K562 (cell line): ENCODE measurements around the gene OR2C3. TPM values are rescaled to one million over a fixed set of nuclear protein-coding genes. Genes with fewer than 3 reads are reported as not detected.
A peak's percentile ranks its signal among the peaks of the same experiment; 100 is the strongest.

Source experiments
- ATAC-seq: fragments of 200-7000 bp; cut with Tn5 transposase; 3 replicates; pipeline ENCODE4 v1.9.1; 2020; ENCODE audit warnings: moderate library complexity
- BruUV-seq: library from RNA; stranded (reverse); fragments of 400-500 nt; replicated peaks from 2 replicates; lab custom pipeline; 2021; lab: Mats Ljungman, UMichigan
- CTCF ChIA-PET: fragments of 300-600 bp; formaldehyde crosslinking; extraction: SDS; loops from one replicate; lab custom pipeline; 2021; ENCODE audit warnings: low intra/inter-chr PET ratio; lab: Yijun Ruan, JAX
- POLR2A ChIA-PET: fragments of 300-600, 350-650 bp; sonication (Branson Sonifier 250); formaldehyde crosslinking; extraction: SDS; loops from one replicate; lab custom pipeline; 2021; ENCODE audit warnings: antibody characterized with exemption, inconsistent platforms; lab: Yijun Ruan, JAX
- DNase-seq, 4 experiments: peaks; one replicate each; pipeline versions ENCODE4 v3.0.0 to v3.0.0-alpha.2; 2011 to 2018; ENCODE audit warnings: low spot score in 3 of 4, mixed read lengths in 3 of 4; ENCODE audit errors: extremely low read depth in 1 of 4
- FAIRE-seq: peaks from 2 replicates; lab custom pipeline; 2011; peaks lifted over from hg19 to GRCh38; lab: Jason Lieb, UNC
- H2AFZ ChIP-seq: 2 replicates; pipeline ENCODE4 v1.6.0; 2011; ENCODE audit warnings: low read depth, low read length, control low read depth, inconsistent platforms
- H3K27ac ChIP-seq: fragments of 200-600 bp; 3 replicates; pipeline ENCODE4 v1.8.0; 2011; ENCODE audit warnings: low read depth, mild to moderate bottlenecking, control low read depth, inconsistent platforms, low read length, moderate library complexity, mixed read lengths; ENCODE audit errors: extremely low read depth
- H3K27me3 ChIP-seq, 2 experiments: fragments of 300-600 bp in 1 of 2; 2 replicates in 1 of 2; 3 replicates in 1 of 2; pipeline versions ENCODE4 v1.6.0 to v1.8.0; 2011; ENCODE audit warnings: inconsistent platforms in 2 of 2, low read length in 2 of 2, mild to moderate bottlenecking in 1 of 2, mixed read lengths in 1 of 2, moderate library complexity in 1 of 2; ENCODE audit not compliant: control insufficient read depth in 2 of 2, insufficient read depth in 2 of 2
- H3K36me3 ChIP-seq: fragments of 300-600 bp; 3 replicates; pipeline ENCODE4 v1.8.0; 2011; ENCODE audit warnings: mild to moderate bottlenecking, low read length, inconsistent platforms; ENCODE audit not compliant: control insufficient read depth, insufficient read depth
- H3K4me1 ChIP-seq, 2 experiments: fragments of 200-600 bp in 1 of 2; replicated peaks in 1 of 2; 2 replicates in 1 of 2; 3 replicates in 1 of 2; pipeline versions ENCODE4 v1.5.1 to v1.8.0; 2011; ENCODE audit warnings: inconsistent platforms in 2 of 2, low read length in 2 of 2, mild to moderate bottlenecking in 1 of 2, mixed read lengths in 1 of 2, moderate library complexity in 1 of 2; ENCODE audit not compliant: control insufficient read depth in 2 of 2, insufficient read depth in 2 of 2
- H3K4me2 ChIP-seq: 2 replicates; pipeline ENCODE4 v1.6.1; 2011; ENCODE audit warnings: low read length, control low read depth, inconsistent platforms, mixed read lengths; ENCODE audit not compliant: insufficient read depth
- H3K4me3 ChIP-seq: fragments of 200-600 bp; sonication (generic), shearing (Covaris generic); 2 replicates; pipeline ENCODE4 v1.5.1; 2016; ENCODE audit warnings: control low read depth, inconsistent platforms
- H3K79me2 ChIP-seq: fragments of 200-600 bp; 3 replicates; pipeline ENCODE4 v1.8.0; 2011; ENCODE audit warnings: low read length, inconsistent platforms; ENCODE audit not compliant: control insufficient read depth, insufficient read depth
- H3K9ac ChIP-seq, 2 experiments: 2 replicates each; pipeline versions ENCODE4 v1.6.0 to v1.6.1; 2011; ENCODE audit warnings: low read depth in 2 of 2, low read length in 2 of 2, control low read depth in 1 of 2, inconsistent platforms in 1 of 2, mild to moderate bottlenecking in 1 of 2, mixed read lengths in 1 of 2; ENCODE audit not compliant: insufficient read depth in 1 of 2
- H3K9me1 ChIP-seq: one replicate; pipeline ENCODE4 v1.6.0; 2011; ENCODE audit warnings: inconsistent platforms, mild to moderate bottlenecking, low read length, moderate library complexity; ENCODE audit not compliant: control insufficient read depth, insufficient read depth
- H3K9me3 ChIP-seq: replicated peaks from 2 replicates; pipeline ENCODE4 v1.5.1; 2011; ENCODE audit warnings: low read depth, low read length, inconsistent platforms; ENCODE audit not compliant: control insufficient read depth, insufficient read depth
- H4K20me1 ChIP-seq: replicated peaks from 2 replicates; pipeline ENCODE4 v1.6.1; 2011; ENCODE audit warnings: low read length, inconsistent platforms, mixed read lengths; ENCODE audit not compliant: control insufficient read depth, insufficient read depth
- CREB1 ChIP-seq, 2 experiments: sonication (generic) in 1 of 2; formaldehyde crosslinking in 1 of 2; IDR thresholded peaks; 2 replicates each; pipeline versions ENCODE4 v1.6.1 to v1.8.0; 2012 to 2022; ENCODE audit warnings: inconsistent platforms in 1 of 2, mild to moderate bottlenecking in 1 of 2, missing genetic modification reagents in 1 of 2, moderate library complexity in 1 of 2
- LARP7 ChIP-seq: fragments of 450-650 bp; IDR thresholded peaks from 2 replicates; pipeline ENCODE4 v1.6.1; 2016
- LCOR ChIP-seq: sonication (generic); formaldehyde crosslinking; IDR thresholded peaks from 2 replicates; pipeline ENCODE4 v1.8.0; 2022; ENCODE audit warnings: mild to moderate bottlenecking, missing genetic modification reagents
- MAFF ChIP-seq: IDR thresholded peaks from 2 replicates; pipeline ENCODE4 v1.6.1; 2012; ENCODE audit warnings: low read length, improper control_type of control experiment
- MAZ ChIP-seq, 2 experiments: fragments of 450-650 bp in 1 of 2; sonication (generic) in 1 of 2; formaldehyde crosslinking; IDR thresholded peaks in 1 of 2; conservative IDR thresholded peaks in 1 of 2; 2 replicates each; pipeline versions ENCODE4 v1.4.0 to v1.5.0; 2020; ENCODE audit warnings: mild to moderate bottlenecking in 1 of 2, missing genetic modification reagents in 1 of 2
- MBD2 ChIP-seq: sonication (generic); IDR thresholded peaks from 2 replicates; pipeline ENCODE4 v1.6.1; 2016; ENCODE audit warnings: low read depth, borderline replicate concordance
- MEIS2 ChIP-seq: fragments of 450-650 bp; IDR thresholded peaks from 2 replicates; pipeline ENCODE4 v1.6.1; 2014; ENCODE audit warnings: mild to moderate bottlenecking; ENCODE audit not compliant: partially characterized antibody
- MIER1 ChIP-seq: fragments of 450-650 bp; IDR thresholded peaks from 2 replicates; pipeline ENCODE4 v1.6.1; 2016; ENCODE audit warnings: antibody characterized with exemption, mild to moderate bottlenecking, low read depth
- NR3C1 ChIP-seq: sonication (generic); formaldehyde crosslinking; IDR thresholded peaks from 2 replicates; pipeline ENCODE4 v1.8.1; 2022; ENCODE audit warnings: missing genetic modification reagents
- NRF1 ChIP-seq, 2 experiments: fragments of 450-650 bp; IDR thresholded peaks in 1 of 2; conservative IDR thresholded peaks in 1 of 2; 2 replicates each; pipeline ENCODE4 v1.6.1; 2014; ENCODE audit warnings: mild to moderate bottlenecking in 2 of 2
- RBM25 ChIP-seq: fragments of 200-400 bp; formaldehyde crosslinking; IDR thresholded peaks from 2 replicates; pipeline ENCODE4 v1.6.1; 2018; ENCODE audit warnings: low read length, low read depth, moderate library complexity; ENCODE audit not compliant: severe bottlenecking
- SOX6 ChIP-seq: fragments of 450-650 bp; IDR thresholded peaks from 2 replicates; pipeline ENCODE4 v1.6.1; 2014; ENCODE audit warnings: mild to moderate bottlenecking
- SRSF7 ChIP-seq: fragments of 200-400 bp; formaldehyde crosslinking; optimal IDR thresholded peaks from 2 replicates; pipeline ENCODE3; 2017; ENCODE audit warnings: mild to moderate bottlenecking, low read depth, low read length
- ZFX ChIP-seq: sonication (generic); formaldehyde crosslinking; IDR thresholded peaks from 2 replicates; pipeline ENCODE4 v1.8.0; 2022; ENCODE audit warnings: mild to moderate bottlenecking, missing genetic modification reagents, moderate library complexity
- ZNF165 ChIP-seq: fragments of 250-450 bp; sonication (Bioruptor Pico); IDR thresholded peaks from 2 replicates; pipeline ENCODE4 v1.4.0; 2020; ENCODE audit warnings: borderline replicate concordance
- WGBS: fragments of 100-300 bp; shearing (Covaris generic); methylation state at CpG from one replicate; pipeline ENCODE4 v1.1.6; 2016; ENCODE audit warnings: low coverage, mixed read lengths; ENCODE audit not compliant: insufficient coverage; ENCODE audit errors: missing lambda C conversion rate; 5-methylcytosine and 5-hydroxymethylcytosine counted together
- in situ Hi-C: fragments of 300-500 bp; cut with MboI; formaldehyde crosslinking; loops from 4 replicates; pipeline ENCODE4 v1.15.0; 2018; ENCODE audit warnings: inconsistent platforms, mixed read lengths
- intact Hi-C: fragments of 100-400 bp; cut with micrococcal nuclease; formaldehyde crosslinking; loops from 2 replicates; pipeline ENCODE4 v1.14.2; 2022
- polyA plus RNA-seq, 8 experiments: library from polyadenylated mRNA; depleted of rRNA in 4 of 8; stranded (reverse) in 5 of 8; unstranded in 3 of 8; fragments of >200 nt; fragmentation: Nextera tagmentation in 2 of 8; fragmentation: Illumina TruSeq in 1 of 8; extraction: Ambion mirVana in 2 of 8; extraction: Trizol in 1 of 8; gene quantifications; 2 replicates each; pipeline versions ENCODE4 v1.2.1 to v1.2.3, GENCODE V29; 2011 to 2014; ENCODE audit warnings: inconsistent platforms in 1 of 8, missing spikeins in 1 of 8
- total RNA-seq, 7 experiments: library from RNA; depleted of rRNA in 6 of 7; stranded (reverse); fragments of >200 nt in 6 of 7; fragmentation: Illumina TruSeq in 2 of 7; extraction: Trizol in 2 of 7; gene quantifications; 2 replicates each; pipeline versions ENCODE4 v1.2.1 to v1.2.3, GENCODE V29; 2011 to 2021; ENCODE audit warnings: low replicate concordance in 1 of 7
- TF ChIP-seq, protein P1 (sequence below), 2 experiments: IDR thresholded peaks; 2 replicates each; pipeline ENCODE4 v1.6.1; 2011; ENCODE audit warnings: borderline replicate concordance in 1 of 2, control low read depth in 1 of 2, low read depth in 1 of 2, low read length in 1 of 2, mild to moderate bottlenecking in 1 of 2, mixed read lengths in 1 of 2, moderate library complexity in 1 of 2; ENCODE audit not compliant: insufficient read depth in 1 of 2, insufficient read length in 1 of 2, poor library complexity in 1 of 2, severe bottlenecking in 1 of 2; ENCODE audit errors: extremely low read depth in 1 of 2
- TF ChIP-seq, protein P2 (sequence below): fragments of 250-450 bp; sonication (Bioruptor Pico); IDR thresholded peaks from 2 replicates; pipeline ENCODE4 v1.8.0; 2022; ENCODE audit warnings: moderate library complexity, mild to moderate bottlenecking, inconsistent platforms

Gene OR2C3
- total and polyA plus RNA-seq, 9 of the 15 experiments (the other 6 are each of a cell fraction or from before 2014, with no cell fraction given): under 0.01 to 0.05 (median 0.03) TPM; not detected in 4

DNA sequence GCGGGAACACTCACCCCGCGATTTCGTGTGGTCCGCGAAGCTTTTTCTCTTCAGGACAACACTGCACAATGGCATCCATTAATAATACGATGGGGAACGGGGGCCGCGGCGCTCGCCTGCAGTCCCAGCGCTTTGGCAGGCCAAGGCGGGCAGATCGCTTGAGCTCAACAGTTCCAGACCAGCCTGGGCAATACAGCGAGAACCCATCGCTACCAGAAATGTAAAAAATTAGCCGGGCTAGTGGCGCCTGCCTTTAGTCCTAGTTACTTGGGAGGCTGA is 17.7 kb downstream of the OR2C3 start (continued):
- TF ChIP-seq NR3C1 (CRISPR knock-in tag) (no peak), MIER1 (no peak), NRF1 (conservative IDR thresholded peaks at IDR 0.05 in 1 of 2, IDR thresholded peaks at IDR 0.05 in 1 of 2) (peak in 1 of 2 experiments; percentile 17; a peak in 1 of 4 replicates), SRSF7 (no peak), ZFX (CRISPR knock-in tag) (no peak)

DNA sequence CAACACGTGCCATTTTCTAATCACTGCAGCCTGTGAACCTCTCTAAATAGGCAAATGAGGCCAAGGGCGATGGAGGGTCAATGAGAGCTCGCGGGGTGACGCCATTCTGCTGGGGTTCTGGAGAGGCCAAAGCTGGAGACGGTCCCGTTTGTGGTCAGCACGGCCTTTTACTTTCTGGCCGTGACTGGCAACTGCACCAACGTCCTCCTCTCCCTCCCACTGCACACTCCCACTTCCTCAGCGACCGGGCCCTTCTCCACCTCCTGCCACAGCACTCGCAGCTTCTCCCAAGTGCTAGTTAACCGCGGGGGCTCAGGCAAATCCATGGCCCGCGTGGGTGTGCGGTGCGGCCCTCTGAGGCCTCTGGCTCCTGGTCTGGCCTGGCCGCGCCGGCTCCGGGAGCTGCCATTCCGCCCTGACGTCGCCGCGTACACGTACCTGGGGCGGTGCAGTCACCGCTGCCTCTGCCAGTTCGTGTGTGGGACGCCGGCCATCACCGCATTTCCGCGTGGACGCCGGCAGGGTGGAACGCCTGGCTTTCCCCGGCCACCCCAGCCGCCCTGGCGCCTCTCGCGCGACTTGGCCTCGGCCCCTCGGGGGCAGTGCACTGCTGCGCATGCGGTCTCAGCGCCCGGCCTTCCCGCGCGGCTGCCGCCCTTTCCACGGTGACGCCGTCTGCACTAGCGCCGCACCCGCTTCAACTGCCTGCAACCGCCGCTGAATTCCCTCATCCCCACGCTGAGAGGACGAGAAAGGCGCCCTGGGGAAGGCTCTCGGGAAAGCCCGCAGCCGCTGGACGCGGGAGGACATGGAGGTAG is 18.2 kb downstream of the OR2C3 start:
- Histone ChIP-seq H3K27ac (no peak overlapping the region), H3K4me3 (no peak overlapping the region), H4K20me1 (no peaks in the 10 kb centered on the region), H3K9me3 (no peaks in the 10 kb centered on the region), H3K9ac (peak overlapping the region; percentile 25 to 79; a peak in 3 of 4 replicates), H2AFZ (peak overlapping the region; percentile 71), H3K36me3 (no peaks in the 10 kb centered on the region), H3K4me2 (peak overlapping the region; percentile 34), H3K4me1 (peaks cover 0 to 11% of the 10 kb centered on the region in 2 experiments; a peak in 3 of 5 replicates), H3K79me2 (no peaks in the 10 kb centered on the region), H3K9me1 (no peaks in the 10 kb centered on the region), H3K27me3 (peaks cover 14 to 18% of the 10 kb centered on the region in 2 experiments; a peak in 3 of 5 replicates)
- ChIA-PET POLR2A (no interaction called here), CTCF (no interaction called here)
- in situ Hi-C loops (no loop called here), intact Hi-C loops (no loop called here)
- DNase-seq (peak; percentile 18 to 37 (median 32)), ATAC-seq (peak; percentile 87), FAIRE-seq (no peak)
- BruUV-seq: no TSS peak
- WGBS: 15% methylated on average over 67 of the region's 72 CpGs
- TF ChIP-seq NRF1 (conservative IDR thresholded peaks at IDR 0.05 in 1 of 2, IDR thresholded peaks at IDR 0.05 in 1 of 2): peak; percentile 70 to 79
- no peak for TF ChIP-seq ZNF165 (CRISPR knock-in tag)
- no peak for TF ChIP-seq LARP7
- no peak for TF ChIP-seq MBD2
- TF ChIP-seq CREB1 (IDR thresholded peaks at IDR 0.05): 0 out of 2 replicates have a peak, but pooled peaks have one; percentile 12
- TF ChIP-seq CREB1 (CRISPR knock-in tag; IDR thresholded peaks at IDR 0.05): no peak
- TF ChIP-seq SOX6: no peak
- TF ChIP-seq MEIS2: no peak
- TF ChIP-seq, protein P1, sequence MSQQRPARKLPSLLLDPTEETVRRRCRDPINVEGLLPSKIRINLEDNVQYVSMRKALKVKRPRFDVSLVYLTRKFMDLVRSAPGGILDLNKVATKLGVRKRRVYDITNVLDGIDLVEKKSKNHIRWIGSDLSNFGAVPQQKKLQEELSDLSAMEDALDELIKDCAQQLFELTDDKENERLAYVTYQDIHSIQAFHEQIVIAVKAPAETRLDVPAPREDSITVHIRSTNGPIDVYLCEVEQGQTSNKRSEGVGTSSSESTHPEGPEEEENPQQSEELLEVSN (IDR thresholded peaks at IDR 0.05; ENCODE audit: borderline replicate concordance in 1 of 2, extremely low read depth in 1 of 2, insufficient read depth in 1 of 2, insufficient read length in 1 of 2, low read depth in 1 of 2, low read length in 1 of 2, poor library complexity in 1 of 2, severe bottlenecking in 1 of 2): peak; percentile 90 to 97
- peak in 1 of 2 experiments; percentile 56; a peak in 1 of 4 replicates for TF ChIP-seq MAZ (CRISPR knock-in tag; conservative IDR thresholded peaks at IDR 0.05 in 1 of 2, IDR thresholded peaks at IDR 0.05 in 1 of 2)
- TF ChIP-seq, protein P2, sequence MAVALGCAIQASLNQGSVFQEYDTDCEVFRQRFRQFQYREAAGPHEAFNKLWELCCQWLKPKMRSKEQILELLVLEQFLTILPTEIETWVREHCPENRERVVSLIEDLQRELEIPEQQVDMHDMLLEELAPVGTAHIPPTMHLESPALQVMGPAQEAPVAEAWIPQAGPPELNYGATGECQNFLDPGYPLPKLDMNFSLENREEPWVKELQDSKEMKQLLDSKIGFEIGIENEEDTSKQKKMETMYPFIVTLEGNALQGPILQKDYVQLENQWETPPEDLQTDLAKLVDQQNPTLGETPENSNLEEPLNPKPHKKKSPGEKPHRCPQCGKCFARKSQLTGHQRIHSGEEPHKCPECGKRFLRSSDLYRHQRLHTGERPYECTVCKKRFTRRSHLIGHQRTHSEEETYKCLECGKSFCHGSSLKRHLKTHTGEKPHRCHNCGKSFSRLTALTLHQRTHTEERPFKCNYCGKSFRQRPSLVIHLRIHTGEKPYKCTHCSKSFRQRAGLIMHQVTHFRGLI: 0 out of 2 replicates have a peak, but pooled peaks have one; percentile 16
- TF ChIP-seq MAFF: no peak
- TF ChIP-seq RBM25: peak; percentile 56
- TF ChIP-seq LCOR (CRISPR knock-in tag): peak; percentile 68; the same call in 1 of the 2 replicates
